ENCODE results near the gene SUN3.

The SUN3 gene, protein sequence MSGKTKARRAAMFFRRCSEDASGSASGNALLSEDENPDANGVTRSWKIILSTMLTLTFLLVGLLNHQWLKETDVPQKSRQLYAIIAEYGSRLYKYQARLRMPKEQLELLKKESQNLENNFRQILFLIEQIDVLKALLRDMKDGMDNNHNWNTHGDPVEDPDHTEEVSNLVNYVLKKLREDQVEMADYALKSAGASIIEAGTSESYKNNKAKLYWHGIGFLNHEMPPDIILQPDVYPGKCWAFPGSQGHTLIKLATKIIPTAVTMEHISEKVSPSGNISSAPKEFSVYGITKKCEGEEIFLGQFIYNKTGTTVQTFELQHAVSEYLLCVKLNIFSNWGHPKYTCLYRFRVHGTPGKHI

DNA sequence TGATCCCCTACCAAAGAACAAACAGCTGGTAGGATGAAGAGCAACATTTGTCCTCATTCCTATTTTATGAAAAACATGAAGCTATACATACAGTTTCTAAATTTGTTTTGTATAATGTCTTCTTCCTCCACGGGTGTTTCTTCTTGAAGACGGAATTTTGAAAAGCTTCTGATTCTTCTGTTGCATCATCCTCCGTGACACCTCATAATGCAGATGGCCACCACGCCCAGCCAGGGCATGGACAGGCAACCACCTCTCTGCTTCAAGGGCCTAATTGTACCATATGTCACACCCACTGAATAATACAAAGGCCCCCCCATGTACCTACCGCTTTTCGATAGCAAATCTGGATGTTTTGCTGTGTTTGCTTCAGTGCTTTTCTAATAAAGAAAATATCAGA, at the start of gene SUN3:
TSS of gene SUN3 (minus strand) at position 170 of the 400 bp plus-strand sequence. CDS start at position 1, 169 bp downstream.
- H3K4me3 ChIP-seq (ENCODE audit: low read depth in 1 of 2, low read length in 1 of 2), result no peak within 1 kb of the TSS
- TF ChIP-seq, protein P1, sequence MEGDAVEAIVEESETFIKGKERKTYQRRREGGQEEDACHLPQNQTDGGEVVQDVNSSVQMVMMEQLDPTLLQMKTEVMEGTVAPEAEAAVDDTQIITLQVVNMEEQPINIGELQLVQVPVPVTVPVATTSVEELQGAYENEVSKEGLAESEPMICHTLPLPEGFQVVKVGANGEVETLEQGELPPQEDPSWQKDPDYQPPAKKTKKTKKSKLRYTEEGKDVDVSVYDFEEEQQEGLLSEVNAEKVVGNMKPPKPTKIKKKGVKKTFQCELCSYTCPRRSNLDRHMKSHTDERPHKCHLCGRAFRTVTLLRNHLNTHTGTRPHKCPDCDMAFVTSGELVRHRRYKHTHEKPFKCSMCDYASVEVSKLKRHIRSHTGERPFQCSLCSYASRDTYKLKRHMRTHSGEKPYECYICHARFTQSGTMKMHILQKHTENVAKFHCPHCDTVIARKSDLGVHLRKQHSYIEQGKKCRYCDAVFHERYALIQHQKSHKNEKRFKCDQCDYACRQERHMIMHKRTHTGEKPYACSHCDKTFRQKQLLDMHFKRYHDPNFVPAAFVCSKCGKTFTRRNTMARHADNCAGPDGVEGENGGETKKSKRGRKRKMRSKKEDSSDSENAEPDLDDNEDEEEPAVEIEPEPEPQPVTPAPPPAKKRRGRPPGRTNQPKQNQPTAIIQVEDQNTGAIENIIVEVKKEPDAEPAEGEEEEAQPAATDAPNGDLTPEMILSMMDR (IDR thresholded peaks at IDR 0.05), result no peak
- no peaks in the 10 kb centered on the region for H3K9me3 ChIP-seq
- H3K27me3 ChIP-seq, result peaks cover 59% of the 10 kb centered on the region
- H3K27ac ChIP-seq, result no peak within 1 kb of the TSS
- no peaks in the 10 kb centered on the region for H3K4me1 ChIP-seq (ENCODE audit: control insufficient read depth in 1 of 2, insufficient read depth in 1 of 2, low read depth in 1 of 2, low read length in 1 of 2)
- no peaks in the 10 kb centered on the region for H3K36me3 ChIP-seq

DNA sequence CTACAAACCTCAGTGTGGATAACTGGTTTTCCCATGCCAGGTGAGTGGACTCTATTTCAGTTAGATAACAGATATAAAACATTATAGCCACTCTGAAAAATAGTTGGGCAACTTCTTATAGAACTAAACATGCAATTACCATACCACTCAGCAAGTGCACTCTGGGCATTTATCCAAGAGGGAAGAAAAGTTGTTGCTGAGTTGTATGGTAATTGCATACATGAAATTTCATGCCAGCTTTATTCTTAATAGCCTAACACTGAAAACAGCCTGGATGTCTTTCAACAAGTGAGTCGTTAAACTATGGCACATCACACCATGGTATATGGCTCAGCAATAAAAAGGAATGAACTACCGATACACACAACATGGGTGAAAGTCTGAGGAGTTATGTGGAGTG, 49.6 kb upstream of the SUN3 start:
- Histone ChIP-seq H3K27me3 (no peaks in the 10 kb centered on the region), H3K27ac (no peak overlapping the region), H3K4me3 (ENCODE audit: low read depth in 1 of 2, low read length in 1 of 2) (no peak overlapping the region), H3K4me1 (ENCODE audit: control insufficient read depth in 1 of 2, insufficient read depth in 1 of 2, low read depth in 1 of 2, low read length in 1 of 2) (no peaks in the 10 kb centered on the region), H3K9me3 (no peaks in the 10 kb centered on the region), H3K36me3 (no peaks in the 10 kb centered on the region)
- TF ChIP-seq, protein P1 (IDR thresholded peaks at IDR 0.05), result no peak

DNA sequence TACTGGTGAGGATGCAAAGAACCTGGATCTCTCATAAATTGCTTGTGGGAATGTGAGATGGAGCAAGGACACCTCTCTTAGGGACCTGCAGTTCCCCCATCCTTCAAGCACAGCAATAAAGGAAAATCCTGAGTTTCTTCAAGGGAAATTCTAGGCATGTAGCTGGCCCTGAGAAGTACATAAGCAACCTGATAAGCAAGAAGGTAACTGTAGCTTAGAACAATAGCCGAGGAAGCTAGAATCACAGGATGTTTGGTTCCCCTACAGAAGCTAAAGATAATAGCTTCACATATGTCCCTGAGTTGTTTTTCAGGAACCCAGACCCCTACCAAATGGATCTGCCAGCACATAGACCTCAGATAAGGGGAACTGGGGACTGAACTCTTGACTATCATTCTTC, 48.5 kb upstream of the SUN3 start:
- Histone ChIP-seq H3K4me1 (ENCODE audit: control insufficient read depth in 1 of 2, insufficient read depth in 1 of 2, low read depth in 1 of 2, low read length in 1 of 2) (no peaks in the 10 kb centered on the region), H3K27ac (no peak overlapping the region), H3K27me3 (no peaks in the 10 kb centered on the region), H3K36me3 (no peaks in the 10 kb centered on the region), H3K4me3 (ENCODE audit: low read depth in 1 of 2, low read length in 1 of 2) (no peak overlapping the region), H3K9me3 (no peaks in the 10 kb centered on the region)
- TF ChIP-seq, protein P1 (IDR thresholded peaks at IDR 0.05), result no peak

DNA sequence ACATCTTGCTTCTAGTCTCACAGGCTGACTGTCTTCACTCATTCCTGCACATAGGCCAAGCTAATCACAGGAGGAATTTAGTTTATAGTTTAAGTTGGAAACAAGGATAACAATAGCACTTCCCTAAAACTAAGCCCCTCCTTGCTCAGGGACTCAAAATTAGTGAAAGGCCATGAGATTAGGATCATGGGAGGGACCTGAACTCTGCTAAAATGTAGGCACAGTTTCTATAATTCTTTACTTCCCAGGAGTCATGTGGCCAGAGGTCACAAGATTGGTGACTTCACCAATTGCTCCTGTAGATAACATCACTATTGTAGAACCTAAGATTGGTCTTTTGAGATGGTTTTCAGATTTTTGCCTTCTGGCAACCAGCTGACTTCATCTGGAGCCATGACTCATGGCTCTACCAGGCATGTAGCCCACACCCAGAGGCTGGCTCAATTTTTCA, 45.3 kb upstream of the SUN3 start:
- no peak overlapping the region for H3K27ac ChIP-seq
- H3K4me1 ChIP-seq (ENCODE audit: control insufficient read depth in 1 of 2, insufficient read depth in 1 of 2, low read depth in 1 of 2, low read length in 1 of 2), result no peaks in the 10 kb centered on the region
- no peaks in the 10 kb centered on the region for H3K27me3 ChIP-seq
- TF ChIP-seq, protein P1 (IDR thresholded peaks at IDR 0.05), result no peak
- no peaks in the 10 kb centered on the region for H3K36me3 ChIP-seq
- H3K9me3 ChIP-seq, result no peaks in the 10 kb centered on the region
- H3K4me3 ChIP-seq (ENCODE audit: low read depth in 1 of 2, low read length in 1 of 2), result no peak overlapping the region

DNA sequence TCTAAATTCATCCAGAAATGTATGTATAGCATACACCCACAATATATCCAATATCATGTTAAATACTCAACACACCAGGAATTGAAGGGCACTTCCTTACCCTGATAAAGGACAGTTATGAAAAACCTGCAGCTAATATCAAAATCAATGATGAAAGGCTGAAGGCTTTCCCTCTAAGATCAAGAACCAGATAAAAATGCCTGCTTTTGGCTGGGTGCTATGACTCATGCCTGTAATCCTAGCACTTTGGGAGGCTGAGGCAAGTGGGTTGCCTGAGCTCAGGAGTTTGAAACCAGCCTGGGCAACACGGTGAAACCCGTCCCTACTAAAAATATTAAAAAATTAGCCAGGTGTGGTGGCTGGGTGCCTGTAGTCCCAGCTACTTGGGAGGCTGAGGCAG, 38.6 kb upstream of the SUN3 start:
- no peak overlapping the region for H3K27ac ChIP-seq
- H3K9me3 ChIP-seq, result no peaks in the 10 kb centered on the region
- H3K4me3 ChIP-seq (ENCODE audit: low read depth in 1 of 2, low read length in 1 of 2), result no peak overlapping the region
- TF ChIP-seq, protein P1 (IDR thresholded peaks at IDR 0.05), result no peak
- no peaks in the 10 kb centered on the region for H3K27me3 ChIP-seq
- H3K4me1 ChIP-seq (ENCODE audit: control insufficient read depth in 1 of 2, insufficient read depth in 1 of 2, low read depth in 1 of 2, low read length in 1 of 2), result no peaks in the 10 kb centered on the region
- no peaks in the 10 kb centered on the region for H3K36me3 ChIP-seq

Measured in neutrophil (primary cell).